GM12892 (cell line): ENCODE data around the gene VPS18.

Experiments used
- POLR2A ChIP-seq: IDR thresholded peaks from 2 replicates; pipeline ENCODE4 v1.6.1; 2011; ENCODE audit warnings: low read depth, low read length, control low read depth
- TAF1 ChIP-seq: IDR thresholded peaks from 2 replicates; pipeline ENCODE4 v1.6.1; 2011; ENCODE audit warnings: low read depth, mild to moderate bottlenecking, control low read depth, low read length, borderline replicate concordance

- TF ChIP-seq TAF1 (no peak), POLR2A (no peak)
These were observed 54.6 kb downstream of the VPS18 start for GRCh38 chr15:40948706-40949473.
